Mesenchymal stem cell (in vitro differentiated cells and primary cell): ENCODE data around the gene FXR2.

Source experiments
- DNase-seq: peaks from one replicate; pipeline ENCODE4 v3.0.0-alpha.2; 2013
- H2AFZ ChIP-seq: one replicate; pipeline ENCODE4 v1.6.1; 2013; ENCODE audit warnings: low read depth, mild to moderate bottlenecking, control low read depth, inconsistent platforms, low read length, moderate library complexity
- H2AK5ac ChIP-seq: 2 replicates; pipeline ENCODE4 v1.6.1; 2013; ENCODE audit warnings: low read length, moderate library complexity, mild to moderate bottlenecking, inconsistent platforms; ENCODE audit not compliant: severe bottlenecking
- H2BK120ac ChIP-seq: one replicate; pipeline ENCODE4 v1.6.1; 2013; ENCODE audit warnings: low read depth, mild to moderate bottlenecking, inconsistent platforms, low read length, moderate library complexity
- H2BK12ac ChIP-seq, 2 experiments: one replicate each; pipeline ENCODE4 v1.6.1; 2013; ENCODE audit warnings: inconsistent platforms in 2 of 2, low read length in 2 of 2, mild to moderate bottlenecking in 2 of 2, moderate library complexity in 2 of 2, control low read depth in 1 of 2
- H2BK15ac ChIP-seq: one replicate; pipeline ENCODE4 v1.6.1; 2013; ENCODE audit warnings: mild to moderate bottlenecking, low read depth, inconsistent platforms; ENCODE audit not compliant: poor library complexity, severe bottlenecking
- H2BK5ac ChIP-seq: 2 replicates; pipeline ENCODE4 v1.6.1; 2013; ENCODE audit warnings: low read depth, mild to moderate bottlenecking, low read length, control low read depth, inconsistent platforms; ENCODE audit not compliant: poor library complexity, severe bottlenecking
- H3K14ac ChIP-seq, 2 experiments: one replicate each; pipeline ENCODE4 v1.6.1; 2013; ENCODE audit warnings: inconsistent platforms in 2 of 2, low read length in 2 of 2, control low read depth in 1 of 2, mild to moderate bottlenecking in 1 of 2, moderate library complexity in 1 of 2
- H3K18ac ChIP-seq, 2 experiments: one replicate each; pipeline ENCODE4 v1.6.1; 2013; ENCODE audit warnings: inconsistent platforms in 2 of 2, low read length in 2 of 2, control low read depth in 1 of 2, low read depth in 1 of 2, mild to moderate bottlenecking in 1 of 2
- H3K23ac ChIP-seq, 2 experiments: one replicate each; pipeline ENCODE4 v1.6.1; 2013; ENCODE audit warnings: inconsistent platforms in 2 of 2, low read length in 2 of 2, mild to moderate bottlenecking in 2 of 2, moderate library complexity in 2 of 2, control low read depth in 1 of 2
- H3K27ac ChIP-seq: 2 replicates; pipeline ENCODE4 v1.5.1; 2013; ENCODE audit warnings: mild to moderate bottlenecking, moderate library complexity, low read length, control low read depth, inconsistent platforms; ENCODE audit not compliant: poor library complexity, severe bottlenecking
- H3K27me3 ChIP-seq, 2 experiments: 2 replicates each; pipeline versions ENCODE4 v1.6.1 to v1.7.0; 2013; ENCODE audit warnings: low read length in 2 of 2, mild to moderate bottlenecking in 2 of 2, moderate library complexity in 2 of 2, control low read depth in 1 of 2, inconsistent platforms in 1 of 2; ENCODE audit not compliant: control insufficient read depth in 1 of 2, insufficient read depth in 1 of 2
- H3K36me3 ChIP-seq, 2 experiments: 2 replicates each; pipeline versions ENCODE4 v1.6.1 to v1.7.0; 2013; ENCODE audit warnings: low read length in 2 of 2, control low read depth in 1 of 2, inconsistent platforms in 1 of 2, low read depth in 1 of 2, mild to moderate bottlenecking in 1 of 2; ENCODE audit not compliant: insufficient read depth in 2 of 2, control insufficient read depth in 1 of 2
- H3K4ac ChIP-seq, 2 experiments: one replicate each; pipeline ENCODE4 v1.6.1; 2013; ENCODE audit warnings: inconsistent platforms in 2 of 2, low read length in 2 of 2, mild to moderate bottlenecking in 2 of 2, moderate library complexity in 2 of 2, control low read depth in 1 of 2, low read depth in 1 of 2
- H3K4me1 ChIP-seq: 2 replicates; pipeline ENCODE4 v1.6.1; 2013; ENCODE audit warnings: low read depth, low read length, control low read depth; ENCODE audit not compliant: control insufficient read depth, insufficient read depth
- H3K4me2 ChIP-seq: 2 replicates; pipeline ENCODE4 v1.6.1; 2013; ENCODE audit warnings: low read length, mild to moderate bottlenecking, inconsistent platforms; ENCODE audit not compliant: poor library complexity, severe bottlenecking
- H3K4me3 ChIP-seq, 2 experiments: 2 replicates each; pipeline versions ENCODE4 v1.5.1 to v1.7.0; 2013; ENCODE audit warnings: low read length in 2 of 2, mild to moderate bottlenecking in 2 of 2, control low read depth in 1 of 2, low read depth in 1 of 2; ENCODE audit not compliant: insufficient read depth in 1 of 2
- H3K79me1 ChIP-seq: replicated peaks from 2 replicates; pipeline ENCODE4 v1.6.1; 2013; ENCODE audit warnings: mild to moderate bottlenecking, control low read depth, low read length, inconsistent platforms; ENCODE audit not compliant: poor library complexity, severe bottlenecking
- H3K9ac ChIP-seq: 2 replicates; pipeline ENCODE4 v1.7.0; 2013; ENCODE audit warnings: mild to moderate bottlenecking, low read length, moderate library complexity
- H3K9me3 ChIP-seq: 2 replicates; pipeline ENCODE4 v1.7.0; 2013; ENCODE audit warnings: mild to moderate bottlenecking, low read length; ENCODE audit not compliant: control insufficient read depth
- H4K8ac ChIP-seq: one replicate; pipeline ENCODE4 v1.6.1; 2013; ENCODE audit warnings: inconsistent platforms, mild to moderate bottlenecking, low read length, moderate library complexity
- H4K91ac ChIP-seq: one replicate; pipeline ENCODE4 v1.6.1; 2013; ENCODE audit warnings: mild to moderate bottlenecking, low read length, inconsistent platforms
- WGBS: methylation state at CpG from one replicate; pipeline ENCODE4 v1.1.7; 2013; ENCODE audit warnings: mixed read lengths; 5-methylcytosine and 5-hydroxymethylcytosine counted together

Gene FXR2

DNA sequence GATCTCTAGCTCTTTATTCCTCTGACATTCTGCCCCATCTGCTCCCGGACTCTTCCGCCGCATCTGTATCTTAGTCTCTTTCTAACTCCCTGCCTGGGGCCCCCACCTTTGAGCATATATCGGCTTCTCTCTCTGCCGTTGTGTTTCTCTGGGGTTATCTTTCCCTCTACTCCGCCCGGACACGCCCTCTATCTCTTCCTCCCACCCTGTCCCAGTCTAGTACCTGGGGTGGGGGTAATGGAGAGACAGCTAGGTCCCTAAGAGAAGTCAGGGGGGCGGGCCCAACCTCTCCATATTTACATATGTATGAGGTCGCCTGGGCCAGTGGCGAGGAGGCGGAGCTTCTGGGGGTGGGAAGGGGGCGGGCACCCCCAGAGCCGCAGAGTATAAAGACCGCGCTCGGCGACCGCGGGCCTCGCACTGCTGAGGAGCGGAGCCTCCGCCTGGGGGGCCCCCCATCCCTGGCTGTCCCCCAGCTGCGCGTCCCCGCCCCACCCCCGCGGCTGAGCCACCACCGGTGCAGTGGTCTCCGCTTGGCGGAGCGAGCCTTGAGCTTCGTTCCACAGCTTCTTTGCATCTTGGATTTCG, 35.9 kb upstream of the FXR2 start, which contains the start of gene ATP1B2:
Gene ATP1B2 (plus strand): TSS at position 418 of the 588 bp plus-strand sequence. CDS start 593 bp downstream, outside the sequence.
- H3K9ac ChIP-seq, result no peak within 1 kb of the TSS
- no peak within 1 kb of the TSS for H3K27ac ChIP-seq
- peaks cover 69 to 76% of the 10 kb centered on the region in 2 experiments for H3K27me3 ChIP-seq
- H3K9me3 ChIP-seq, result no peaks in the 10 kb centered on the region
- H4K91ac ChIP-seq, result no peak within 1 kb of the TSS
- H3K4ac ChIP-seq, result no peak within 1 kb of the TSS
- H2BK120ac ChIP-seq, result peak within 1 kb of the TSS; percentile 23
- H3K18ac ChIP-seq, result peak within 1 kb of the TSS in 1 of 2 experiments; percentile 35
- peaks cover 20% of the 10 kb centered on the region for H3K4me1 ChIP-seq
- DNase-seq, result peak; percentile 56
- no peaks in the 10 kb centered on the region for H3K36me3 ChIP-seq
- no peak within 1 kb of the TSS for H2BK5ac ChIP-seq
- no peak within 1 kb of the TSS for H4K8ac ChIP-seq
- H3K79me1 ChIP-seq, result no peaks in the 10 kb centered on the region
- H2AK5ac ChIP-seq, result no peak within 1 kb of the TSS
- peak within 1 kb of the TSS; percentile 40 for H2BK15ac ChIP-seq
- H2AFZ ChIP-seq, result peak within 1 kb of the TSS; percentile 31
- H3K4me3 ChIP-seq, result peak within 1 kb of the TSS; percentile 24 to 66
- WGBS, result under 1% methylated on average over 28 of the region's 34 CpGs
- H3K14ac ChIP-seq, result no peak within 1 kb of the TSS
- H3K4me2 ChIP-seq, result peak within 1 kb of the TSS; percentile 84
- H3K23ac ChIP-seq, result peak within 1 kb of the TSS; percentile 61 to 80
- no peak within 1 kb of the TSS for H2BK12ac ChIP-seq

DNA sequence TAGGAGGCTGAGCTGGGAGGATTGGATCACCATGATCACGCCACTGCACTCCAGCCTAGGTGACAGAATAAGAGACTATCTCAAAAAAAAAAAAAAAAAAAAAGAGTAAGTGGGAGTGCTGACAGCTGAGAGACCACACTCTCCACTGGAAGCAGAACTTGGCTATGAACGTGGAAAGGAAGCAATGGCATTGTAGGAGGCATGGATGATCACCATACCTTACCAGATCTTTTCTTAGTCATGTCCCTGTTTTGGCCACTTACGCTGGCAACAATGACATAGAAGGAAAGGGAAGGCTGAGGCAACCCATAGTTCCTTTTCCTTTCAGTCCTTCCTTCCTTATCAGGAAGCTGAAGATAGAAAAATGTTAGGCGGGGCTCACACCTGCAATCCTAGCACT, 32.3 kb upstream of the FXR2 start:
- Histone ChIP-seq H2BK12ac (no peak overlapping the region), H3K4ac (no peak overlapping the region), H3K14ac (no peak overlapping the region), H3K23ac (no peak overlapping the region), H4K91ac (no peak overlapping the region), H3K79me1 (no peaks in the 10 kb centered on the region), H4K8ac (no peak overlapping the region), H2BK5ac (no peak overlapping the region), H3K4me2 (no peak overlapping the region), H3K4me3 (no peak overlapping the region), H3K36me3 (no peaks in the 10 kb centered on the region), H2BK120ac (no peak overlapping the region), H3K4me1 (peaks cover 20% of the 10 kb centered on the region), H3K9me3 (no peaks in the 10 kb centered on the region), H2BK15ac (no peak overlapping the region), H3K27ac (no peak overlapping the region), H2AK5ac (no peak overlapping the region), H2AFZ (no peak overlapping the region), H3K27me3 (peaks cover 45 to 54% of the 10 kb centered on the region in 2 experiments), H3K9ac (no peak overlapping the region), H3K18ac (no peak overlapping the region)
- no peak for DNase-seq
- 92% methylated on average over 3 of the region's 4 CpGs for whole genome bisulfite sequencing

DNA sequence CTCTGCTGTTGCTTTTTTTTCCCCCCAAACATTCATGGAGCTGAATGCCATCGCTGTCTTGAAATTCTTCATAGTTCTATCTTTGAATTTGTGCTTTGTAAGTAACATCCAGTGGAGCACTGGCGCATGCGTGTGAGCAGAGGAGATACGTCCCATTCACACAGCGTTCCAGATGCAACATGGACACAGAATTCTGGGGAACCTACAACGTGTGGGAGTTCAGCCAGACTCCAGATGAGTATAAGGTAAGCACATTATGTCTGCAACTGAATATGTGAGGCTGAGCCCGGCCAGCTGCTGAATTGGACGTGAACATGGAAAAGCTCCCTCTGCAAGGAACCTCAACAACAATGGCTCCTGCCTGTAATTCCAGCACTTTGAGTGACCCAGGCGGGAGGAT, 31.8 kb upstream of the FXR2 start:
- no peak overlapping the region for H3K9ac ChIP-seq
- no peak overlapping the region for H2BK15ac ChIP-seq
- no peak overlapping the region for H3K4me2 ChIP-seq
- H3K14ac ChIP-seq, result no peak overlapping the region
- no peak overlapping the region for H4K8ac ChIP-seq
- H2AK5ac ChIP-seq, result no peak overlapping the region
- H2AFZ ChIP-seq, result no peak overlapping the region
- H3K36me3 ChIP-seq, result no peaks in the 10 kb centered on the region
- H3K4ac ChIP-seq, result no peak overlapping the region
- no peaks in the 10 kb centered on the region for H3K9me3 ChIP-seq
- H3K27ac ChIP-seq, result no peak overlapping the region
- H3K4me1 ChIP-seq, result peaks cover 16% of the 10 kb centered on the region
- WGBS, result 76% methylated on average over 9 of the region's 9 CpGs
- H4K91ac ChIP-seq, result no peak overlapping the region
- no peak overlapping the region for H2BK5ac ChIP-seq
- H2BK120ac ChIP-seq, result no peak overlapping the region
- no peak overlapping the region for H3K4me3 ChIP-seq
- peaks cover 41 to 49% of the 10 kb centered on the region in 2 experiments for H3K27me3 ChIP-seq
- no peaks in the 10 kb centered on the region for H3K79me1 ChIP-seq
- H2BK12ac ChIP-seq, result no peak overlapping the region
- H3K18ac ChIP-seq, result no peak overlapping the region
- no peak overlapping the region for H3K23ac ChIP-seq
- no peak for DNase-seq

DNA sequence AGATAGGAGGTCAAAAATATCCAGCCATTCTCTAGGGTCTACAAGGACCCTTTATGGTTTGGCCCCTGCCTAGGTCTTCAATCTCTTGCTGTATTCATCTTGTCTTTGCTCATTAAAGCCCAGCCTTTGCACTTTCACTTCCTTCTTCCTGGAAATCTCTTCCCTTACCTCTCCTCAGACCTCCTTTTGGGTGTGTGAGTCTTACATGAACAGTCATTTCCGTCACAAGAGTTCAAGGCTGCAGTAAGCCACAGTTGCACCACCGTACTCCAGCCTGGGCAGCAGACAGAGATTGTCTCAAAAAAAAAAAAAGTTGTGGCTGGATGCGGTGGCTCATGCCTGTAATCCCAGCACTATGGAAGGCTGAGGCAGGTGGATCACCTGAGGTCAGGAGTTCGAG, 30.1 kb upstream of the FXR2 start:
- Histone ChIP-seq H3K79me1 (no peaks in the 10 kb centered on the region), H2BK5ac (no peak overlapping the region), H3K4me1 (no peaks in the 10 kb centered on the region), H3K27ac (no peak overlapping the region), H3K4me3 (no peak overlapping the region), H2BK120ac (no peak overlapping the region), H2BK12ac (no peak overlapping the region), H2AFZ (no peak overlapping the region), H3K23ac (no peak overlapping the region), H3K4ac (no peak overlapping the region), H3K18ac (no peak overlapping the region), H3K14ac (no peak overlapping the region), H3K9ac (no peak overlapping the region), H2AK5ac (no peak overlapping the region), H4K8ac (no peak overlapping the region), H2BK15ac (no peak overlapping the region), H3K27me3 (peaks cover 24 to 34% of the 10 kb centered on the region in 2 experiments), H3K9me3 (no peaks in the 10 kb centered on the region), H4K91ac (no peak overlapping the region), H3K36me3 (no peaks in the 10 kb centered on the region), H3K4me2 (no peak overlapping the region)
- 92% methylated on average over 4 of the region's 4 CpGs for WGBS
- DNase-seq, result no peak
